ENCODE results near the gene NFIX.
"Not testable (repeated sequence)": the region's sequence is repeated elsewhere in the genome, so short reads cannot be mapped to it uniquely, and the experiment has no call there.

Gene NFIX

GRCh38 chr19:12994701-12995595, at the start of gene NFIX:
Gene NFIX, plus strand, starts transcription at chr19:12995475. Its CDS starts 363 bp downstream, at chr19:12995838.
- peak in 1 of 2 experiments; percentile 18 for DNase-seq

- DNase-seq = peak; percentile 92 to 94
Measured at GRCh38 chr19:12945479-12946091, 49.7 kb upstream of the NFIX start, which contains the start of gene RAD23A. Gene RAD23A, plus strand, starts transcription at chr19:12945862. Its CDS starts 87 bp downstream, at chr19:12945949.

- peak; percentile 47 to 52 for DNase-seq
Measured at GRCh38 chr19:12946092-12946721, 49.1 kb upstream of the NFIX start.

- DNase-seq = no peak
Measured at GRCh38 chr19:12946731-12947496, 48.4 kb upstream of the NFIX start.

GRCh38 chr19:12947702-12948611, 47.3 kb upstream of the NFIX start:
- no peak for DNase-seq

- DNase-seq = no peak
Measured at GRCh38 chr19:12948612-12949362, 46.5 kb upstream of the NFIX start.

- DNase-seq = no peak
Measured at GRCh38 chr19:12949363-12950283, 45.7 kb upstream of the NFIX start.

- DNase-seq = not testable (repeated sequence)
Measured at GRCh38 chr19:12952050-12952449, 43.2 kb upstream of the NFIX start.

GRCh38 chr19:12952488-12953137, 42.7 kb upstream of the NFIX start:
- peak; percentile 48 to 65 for DNase-seq

- no peak for DNase-seq
Measured at GRCh38 chr19:12953138-12953798, 42.0 kb upstream of the NFIX start.

GRCh38 chr19:12953799-12954611, 41.3 kb upstream of the NFIX start:
- no peak for DNase-seq

GRCh38 chr19:12954612-12954962, 40.7 kb upstream of the NFIX start:
- no peak for DNase-seq

GRCh38 chr19:12955575-12955974, 39.7 kb upstream of the NFIX start:
- not testable (repeated sequence) for DNase-seq

- no peak for DNase-seq
Measured at GRCh38 chr19:12955996-12956395, 39.3 kb upstream of the NFIX start.

- DNase-seq = peak; percentile 61 to 79
Measured at GRCh38 chr19:12956446-12957388, 38.6 kb upstream of the NFIX start, which contains the start of gene GADD45GIP1. Gene GADD45GIP1, minus strand, starts transcription at chr19:12957223. Its CDS starts 11 bp downstream, at chr19:12957212.

- not testable (repeated sequence) for DNase-seq
Measured at GRCh38 chr19:12957389-12957952, 37.8 kb upstream of the NFIX start.

Measured in SW 1271 (cell line).